ENCODE results near the gene SIRT3. TPM values are rescaled to one million over a fixed set of nuclear protein-coding genes. Genes with fewer than 3 reads are reported as not detected.
A peak's percentile ranks its signal among the peaks of the same experiment; 100 is the strongest.

The SIRT3 gene
- total RNA-seq, 1 donor from 2014 or later, result 18.5 TPM

GRCh38 chr11:253886-254270, 17.7 kb upstream of the SIRT3 start:
- TF ChIP-seq CTCF (IDR thresholded peaks at IDR 0.05), result no peak
- Mint-ChIP-seq H3K27ac (ENCODE audit: unreplicated experiment) (no peak overlapping the region), H3K27me3 (ENCODE audit: low read depth) (no peaks in the 10 kb centered on the region), H3K9me3 (ENCODE audit: low read depth) (no peaks in the 10 kb centered on the region), H3K36me3 (ENCODE audit: low read depth) (peaks cover 26% of the 10 kb centered on the region), H3K4me3 (ENCODE audit: unreplicated experiment) (no peak overlapping the region), H3K4me1 (ENCODE audit: low read depth) (no peaks in the 10 kb centered on the region)
- no peak for DNase-seq (ENCODE audit: low spot score)

GRCh38 chr11:253160-253885, 17.2 kb upstream of the SIRT3 start:
- no peak overlapping the region for H3K27ac Mint-ChIP-seq (ENCODE audit: unreplicated experiment)
- no peaks in the 10 kb centered on the region for H3K4me1 Mint-ChIP-seq (ENCODE audit: low read depth)
- no peak for DNase-seq (ENCODE audit: low spot score)
- no peaks in the 10 kb centered on the region for H3K27me3 Mint-ChIP-seq (ENCODE audit: low read depth)
- TF ChIP-seq CTCF (IDR thresholded peaks at IDR 0.05), result no peak
- no peak overlapping the region for H3K4me3 Mint-ChIP-seq (ENCODE audit: unreplicated experiment)
- no peaks in the 10 kb centered on the region for H3K9me3 Mint-ChIP-seq (ENCODE audit: low read depth)
- peaks cover 27% of the 10 kb centered on the region for H3K36me3 Mint-ChIP-seq (ENCODE audit: low read depth)

- DNase-seq (ENCODE audit: low spot score), result no peak
Measured at GRCh38 chr11:252666-253065, 16.5 kb upstream of the SIRT3 start.

GRCh38 chr11:251550-251949, 15.4 kb upstream of the SIRT3 start:
- Mint-ChIP-seq H3K27ac (ENCODE audit: unreplicated experiment) (no peak overlapping the region), H3K4me1 (ENCODE audit: low read depth) (no peaks in the 10 kb centered on the region), H3K4me3 (ENCODE audit: unreplicated experiment) (no peak overlapping the region), H3K36me3 (ENCODE audit: low read depth) (peaks cover 38% of the 10 kb centered on the region), H3K27me3 (ENCODE audit: low read depth) (no peaks in the 10 kb centered on the region), H3K9me3 (ENCODE audit: low read depth) (no peaks in the 10 kb centered on the region)
- DNase-seq (ENCODE audit: low spot score), result no peak
- TF ChIP-seq CTCF (IDR thresholded peaks at IDR 0.05), result no peak

More at GRCh38 chr11:252666-253065, 16.5 kb upstream of the SIRT3 start:
- Mint-ChIP-seq H3K4me3 (ENCODE audit: unreplicated experiment) (no peak overlapping the region), H3K27ac (ENCODE audit: unreplicated experiment) (no peak overlapping the region), H3K9me3 (ENCODE audit: low read depth) (no peaks in the 10 kb centered on the region), H3K36me3 (ENCODE audit: low read depth) (peaks cover 31% of the 10 kb centered on the region), H3K4me1 (ENCODE audit: low read depth) (no peaks in the 10 kb centered on the region), H3K27me3 (ENCODE audit: low read depth) (no peaks in the 10 kb centered on the region)
- TF ChIP-seq CTCF (IDR thresholded peaks at IDR 0.05), result no peak

GRCh38 chr11:250740-251299, 14.7 kb upstream of the SIRT3 start:
- no peaks in the 10 kb centered on the region for H3K27me3 Mint-ChIP-seq (ENCODE audit: low read depth)
- H3K9me3 Mint-ChIP-seq (ENCODE audit: low read depth), result no peaks in the 10 kb centered on the region
- H3K4me3 Mint-ChIP-seq (ENCODE audit: unreplicated experiment), result no peak overlapping the region
- DNase-seq (ENCODE audit: low spot score), result no peak
- peaks cover 40% of the 10 kb centered on the region for H3K36me3 Mint-ChIP-seq (ENCODE audit: low read depth)
- H3K27ac Mint-ChIP-seq (ENCODE audit: unreplicated experiment), result no peak overlapping the region
- H3K4me1 Mint-ChIP-seq (ENCODE audit: low read depth), result no peaks in the 10 kb centered on the region
- peak; percentile 82 for TF ChIP-seq CTCF (IDR thresholded peaks at IDR 0.05)
